Activated T-helper 1 cell treated with anti-CD3 and anti-CD28 coated beads, Interleukin-12 subunit alpha, Interleukin-12 subunit beta, Interleukin-2, Interleukin-4 antibody, amounts not matched to agents 30 ng/mL and 10 ng/mL and 1 ng/mL, durations not matched to agents 14 hours and 24 hours and 36 hours (primary cell): ENCODE data around the gene MNAT1. TPM values are rescaled to one million over a fixed set of nuclear protein-coding genes. Genes with fewer than 3 reads are reported as not detected.
"Not testable (repeated sequence)": the region's sequence is repeated elsewhere in the genome, so short reads cannot be mapped to it uniquely, and the experiment has no call there.

ENCODE experiments used
- DNase-seq: peaks from one replicate; pipeline ENCODE4 v3.0.0; 2021; ENCODE audit warnings: low spot score
- H3K27ac Mint-ChIP-seq: one replicate; pipeline ENCODE4 v1.8.0; 2021; ENCODE audit warnings: mild to moderate bottlenecking, mixed read lengths
- H3K27me3 Mint-ChIP-seq: one replicate; pipeline ENCODE4 v1.8.0; 2022; ENCODE audit warnings: mild to moderate bottlenecking, moderate library complexity, mixed read lengths; ENCODE audit not compliant: insufficient read depth
- H3K36me3 Mint-ChIP-seq: one replicate; pipeline ENCODE4 v1.8.0; 2021; ENCODE audit warnings: low read depth, mixed read lengths
- H3K4me1 Mint-ChIP-seq: one replicate; pipeline ENCODE4 v1.8.0; 2021; ENCODE audit warnings: low read depth, mixed read lengths
- H3K4me3 Mint-ChIP-seq: one replicate; pipeline ENCODE4 v1.8.0; 2021; ENCODE audit warnings: mild to moderate bottlenecking, moderate library complexity, mixed read lengths
- H3K9me3 Mint-ChIP-seq: one replicate; pipeline ENCODE4 v1.8.0; 2021; ENCODE audit warnings: mixed read lengths
- intact Hi-C: fragments of 100-400 bp; cut with micrococcal nuclease; formaldehyde crosslinking; loops from one replicate; pipeline ENCODE4 v1.15.1; 2024
- total RNA-seq: library from RNA; stranded (reverse); gene quantifications from 2 replicates; pipeline ENCODE4 v1.2.3, GENCODE V29; 2022

Gene MNAT1
- total RNA-seq, 1 donor from 2014 or later: 45.1 TPM

DNA sequence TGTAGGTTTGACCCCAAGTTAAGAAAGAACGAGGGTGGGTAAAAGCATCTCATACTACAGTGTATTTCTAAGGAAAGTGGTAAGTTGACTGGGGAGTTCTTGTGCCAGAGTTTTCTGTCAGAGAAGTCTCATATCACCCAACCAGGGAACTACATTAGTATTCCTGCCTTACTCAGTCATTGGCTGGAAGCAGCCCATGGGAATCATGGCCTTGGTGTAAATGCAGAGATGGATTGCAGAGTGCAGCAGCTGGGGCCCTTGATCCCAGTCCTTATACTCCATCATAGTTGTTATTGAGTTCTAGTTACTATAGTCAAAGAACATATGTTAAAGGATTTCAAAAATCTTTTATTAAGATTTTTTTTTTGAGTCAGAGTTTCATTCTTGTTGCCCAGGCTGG, 105.8 kb downstream of the MNAT1 start:
- Mint-ChIP-seq H3K9me3 (no peaks in the 10 kb centered on the region), H3K36me3 (peaks cover 14% of the 10 kb centered on the region), H3K4me3 (no peak overlapping the region), H3K27me3 (no peaks in the 10 kb centered on the region), H3K4me1 (no peaks in the 10 kb centered on the region), H3K27ac (no peak overlapping the region)
- intact Hi-C loops: no loop called here
- DNase-seq: no peak

DNA sequence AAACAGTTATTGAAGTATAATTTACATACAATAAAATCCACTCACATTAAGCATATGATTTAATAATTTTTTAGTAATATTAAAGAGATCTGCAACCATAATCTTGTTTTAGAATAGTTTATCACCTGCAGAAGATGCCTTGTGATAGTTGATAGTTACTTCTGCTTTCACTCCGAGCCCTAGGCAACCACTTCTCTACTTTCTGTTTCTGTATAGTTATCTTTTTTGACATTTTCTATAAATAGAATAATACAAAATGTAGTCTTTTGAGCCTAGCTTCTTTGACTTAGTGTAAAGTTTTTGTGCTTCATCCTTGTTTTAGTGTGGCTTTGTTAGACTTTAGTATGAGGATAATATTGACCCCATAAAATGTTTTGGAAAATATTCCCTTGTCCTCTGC, 111.0 kb downstream of the MNAT1 start:
- no peak for DNase-seq
- Mint-ChIP-seq H3K4me1 (no peaks in the 10 kb centered on the region), H3K27me3 (no peaks in the 10 kb centered on the region), H3K27ac (no peak overlapping the region), H3K4me3 (no peak overlapping the region), H3K36me3 (peaks cover 13% of the 10 kb centered on the region), H3K9me3 (peaks cover 24% of the 10 kb centered on the region)
- intact Hi-C loops: no loop called here

DNA sequence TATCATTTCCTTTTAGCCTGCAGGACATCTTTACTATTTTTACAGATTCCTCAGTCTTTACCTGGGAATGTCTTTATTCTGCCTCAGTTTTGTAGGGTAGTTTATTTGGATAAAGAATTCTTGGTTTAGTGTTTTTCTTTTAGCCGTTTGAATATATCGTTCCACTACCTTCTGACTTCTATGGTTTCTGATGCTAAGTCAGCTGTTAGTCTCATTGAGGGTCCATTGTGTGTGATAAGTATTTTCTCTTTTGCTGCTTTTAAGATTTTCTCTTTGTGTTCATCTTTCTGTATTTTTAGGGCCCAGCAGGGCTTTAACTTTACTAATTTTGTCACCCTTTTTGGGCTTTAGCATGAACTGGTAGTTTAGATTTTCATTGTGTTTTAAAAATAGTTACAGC, 113.5 kb downstream of the MNAT1 start:
- Mint-ChIP-seq H3K4me3 (no peak overlapping the region), H3K27me3 (no peaks in the 10 kb centered on the region), H3K9me3 (peaks cover 35% of the 10 kb centered on the region), H3K36me3 (peaks cover 23% of the 10 kb centered on the region), H3K4me1 (no peaks in the 10 kb centered on the region), H3K27ac (no peak overlapping the region)
- DNase-seq: no peak
- intact Hi-C loops: no loop called here

DNA sequence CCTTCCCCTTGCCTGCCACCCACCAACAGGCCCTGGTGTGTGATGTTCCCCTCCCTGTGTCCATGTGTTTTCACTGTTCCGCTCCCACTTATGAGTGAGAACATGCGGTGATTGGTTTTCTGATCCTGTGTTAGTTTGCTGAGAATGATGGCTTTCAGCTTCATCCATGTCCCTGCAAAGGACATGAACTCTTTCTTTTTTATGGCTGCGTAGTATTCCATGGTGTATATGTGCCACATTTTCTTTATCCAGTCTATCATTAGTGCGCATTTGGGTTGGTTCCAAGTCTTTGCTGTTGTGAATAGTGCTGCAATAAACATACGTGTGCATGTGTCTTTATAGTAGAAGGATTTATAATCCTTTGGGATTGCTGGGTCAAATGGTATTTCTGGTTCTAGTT, 117.1 kb downstream of the MNAT1 start:
- peaks cover 35% of the 10 kb centered on the region for H3K9me3 Mint-ChIP-seq
- H3K27ac Mint-ChIP-seq, H3K27me3 Mint-ChIP-seq, DNase-seq, intact Hi-C loops, H3K4me3 Mint-ChIP-seq: not testable (repeated sequence)
- H3K36me3 Mint-ChIP-seq: peaks cover 33% of the 10 kb centered on the region
- H3K4me1 Mint-ChIP-seq: peaks cover 11% of the 10 kb centered on the region

DNA sequence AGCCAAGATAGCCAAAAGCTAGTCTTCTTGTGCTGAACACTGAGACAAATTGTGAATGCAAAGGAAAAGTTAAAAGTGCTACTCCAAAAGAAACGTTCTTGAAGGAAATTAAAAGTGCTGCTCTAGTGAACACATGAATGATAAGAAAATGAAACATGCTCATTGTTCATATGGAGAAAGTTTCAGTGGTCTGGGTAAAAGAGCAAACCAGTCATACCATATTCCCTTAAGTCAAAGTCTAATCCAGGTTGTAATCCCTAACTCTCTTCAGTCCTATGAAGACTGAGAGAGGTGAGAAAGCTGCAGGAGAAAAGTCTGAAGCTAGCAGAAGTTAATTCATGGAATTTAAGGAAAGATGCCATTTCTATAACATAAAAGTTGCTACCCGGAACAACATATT, 121.5 kb downstream of the MNAT1 start:
- Mint-ChIP-seq H3K4me3 (no peak overlapping the region), H3K4me1 (peaks cover 28% of the 10 kb centered on the region), H3K27me3 (no peaks in the 10 kb centered on the region), H3K27ac (no peak overlapping the region), H3K36me3 (peaks cover 31% of the 10 kb centered on the region), H3K9me3 (peaks cover 12% of the 10 kb centered on the region)
- intact Hi-C loops: loop anchor here (1.0 to 5.0 kb wide), 4 partner anchors 101 to 134 kb away; partner anchors contain the start of genes SIX4, SLC38A6 and TRMT5
- no peak for DNase-seq

DNA sequence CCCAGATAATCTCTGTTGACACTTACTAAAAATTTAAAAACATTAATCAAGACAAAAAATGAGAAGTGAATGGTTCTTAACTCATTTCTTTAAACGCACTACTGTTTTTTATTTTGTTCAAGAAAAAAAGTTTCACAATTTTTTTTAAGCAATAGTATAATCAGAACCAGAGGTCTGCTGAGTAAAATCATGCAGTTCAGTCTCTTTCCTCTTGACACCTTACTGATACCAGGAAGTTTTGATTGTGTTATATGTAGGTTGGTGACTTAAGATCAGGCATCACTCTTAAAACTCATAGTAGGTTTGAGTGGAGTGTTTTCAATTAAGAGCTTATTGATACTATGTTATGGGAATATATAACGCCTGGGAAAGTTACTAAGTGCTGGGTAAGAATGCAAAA, 125.0 kb downstream of the MNAT1 start:
- no peak overlapping the region for H3K4me3 Mint-ChIP-seq
- H3K27me3 Mint-ChIP-seq: peaks cover 2% of the 10 kb centered on the region
- peaks cover 28% of the 10 kb centered on the region for H3K4me1 Mint-ChIP-seq
- H3K9me3 Mint-ChIP-seq: peaks cover 4% of the 10 kb centered on the region
- no peak for DNase-seq
- H3K36me3 Mint-ChIP-seq: peaks cover 19% of the 10 kb centered on the region
- H3K27ac Mint-ChIP-seq: no peak overlapping the region
- intact Hi-C loops: loop anchor here (5.0 kb wide), 3 partner anchors 98 to 137 kb away; partner anchors contain the start of genes SIX4, SLC38A6 and TRMT5

DNA sequence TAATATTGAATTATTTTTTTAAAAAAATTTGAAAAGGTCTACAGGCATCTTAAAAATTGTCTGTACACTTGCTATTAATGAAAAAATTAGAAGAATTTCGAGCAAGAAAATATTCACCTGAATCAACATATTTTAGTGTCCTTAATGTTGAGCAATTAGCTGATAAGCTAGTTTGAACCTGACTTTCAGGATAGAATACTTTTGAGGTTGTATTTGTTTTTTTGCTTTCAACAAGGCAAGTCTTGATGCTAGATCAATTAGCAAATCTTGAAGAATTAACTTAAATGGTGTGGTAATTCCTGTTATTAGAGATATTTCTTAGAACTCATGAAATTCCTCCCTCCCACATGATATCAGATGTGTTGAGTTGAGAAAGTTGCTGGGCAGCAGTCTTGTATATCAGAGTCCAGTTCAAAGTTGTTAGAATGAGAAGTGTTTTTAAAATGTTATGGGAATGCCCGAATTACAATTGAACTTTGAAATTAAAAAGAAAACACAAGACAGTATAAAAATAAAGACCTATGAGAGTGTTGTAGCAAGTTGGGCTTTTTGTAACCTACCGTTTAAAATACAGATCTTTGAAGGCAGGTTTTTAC, 127.1 kb downstream of the MNAT1 start:
- DNase-seq: no peak
- H3K9me3 Mint-ChIP-seq: peaks cover 4% of the 10 kb centered on the region
- H3K27ac Mint-ChIP-seq: no peak overlapping the region
- intact Hi-C loops: no loop called here
- H3K4me1 Mint-ChIP-seq: peaks cover 17% of the 10 kb centered on the region
- H3K36me3 Mint-ChIP-seq: peaks cover 13% of the 10 kb centered on the region
- H3K27me3 Mint-ChIP-seq: peaks cover 2% of the 10 kb centered on the region
- no peak overlapping the region for H3K4me3 Mint-ChIP-seq

DNA sequence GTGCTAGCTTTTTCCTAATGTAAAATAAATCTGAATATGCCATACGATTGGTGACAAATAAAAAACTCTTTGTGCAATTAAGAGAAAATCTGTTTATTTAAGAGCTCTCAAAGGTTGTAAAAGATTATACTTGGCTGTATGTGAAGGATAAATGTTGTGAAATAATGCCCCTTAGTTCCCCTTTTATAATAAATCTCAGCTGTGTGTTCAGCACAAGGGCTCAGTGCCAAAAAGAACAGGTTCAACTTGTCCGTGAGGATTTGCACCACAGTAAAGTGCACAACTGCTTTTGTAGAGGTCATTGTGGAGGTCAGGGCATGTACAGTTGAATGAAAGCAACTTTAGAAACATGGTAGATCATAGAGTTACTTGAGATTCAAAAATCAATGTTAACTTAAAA, 127.7 kb downstream of the MNAT1 start:
- Mint-ChIP-seq H3K9me3 (peaks cover under 1% of the 10 kb centered on the region), H3K27ac (no peak overlapping the region), H3K4me1 (peaks cover 17% of the 10 kb centered on the region), H3K36me3 (peaks cover 8% of the 10 kb centered on the region), H3K27me3 (peaks cover 2% of the 10 kb centered on the region), H3K4me3 (no peak overlapping the region)
- DNase-seq: no peak
- intact Hi-C loops: no loop called here

DNA sequence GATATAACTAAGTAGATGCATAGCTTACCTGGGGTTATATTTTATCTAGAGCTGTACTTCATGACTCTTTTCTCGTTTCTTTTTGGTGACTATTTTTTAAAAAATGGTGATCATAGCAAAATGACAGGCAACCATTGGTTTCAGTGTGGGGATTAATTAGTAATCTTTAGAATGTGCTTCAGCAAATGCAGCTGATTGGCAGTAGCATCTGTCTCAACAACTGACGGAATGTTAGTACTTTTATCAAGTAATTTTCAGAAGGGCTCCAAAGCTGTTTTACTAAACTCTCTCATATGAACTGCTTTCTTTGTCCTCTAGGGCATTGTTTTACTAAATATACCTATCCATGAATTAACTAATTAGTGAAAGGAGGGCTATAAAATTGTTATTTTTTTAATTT, 128.7 kb downstream of the MNAT1 start:
- intact Hi-C loops: no loop called here
- Mint-ChIP-seq H3K36me3 (peaks cover 1% of the 10 kb centered on the region), H3K27ac (no peak overlapping the region), H3K9me3 (no peaks in the 10 kb centered on the region), H3K27me3 (peaks cover 2% of the 10 kb centered on the region), H3K4me3 (no peak overlapping the region), H3K4me1 (peaks cover 25% of the 10 kb centered on the region)
- DNase-seq: no peak

DNA sequence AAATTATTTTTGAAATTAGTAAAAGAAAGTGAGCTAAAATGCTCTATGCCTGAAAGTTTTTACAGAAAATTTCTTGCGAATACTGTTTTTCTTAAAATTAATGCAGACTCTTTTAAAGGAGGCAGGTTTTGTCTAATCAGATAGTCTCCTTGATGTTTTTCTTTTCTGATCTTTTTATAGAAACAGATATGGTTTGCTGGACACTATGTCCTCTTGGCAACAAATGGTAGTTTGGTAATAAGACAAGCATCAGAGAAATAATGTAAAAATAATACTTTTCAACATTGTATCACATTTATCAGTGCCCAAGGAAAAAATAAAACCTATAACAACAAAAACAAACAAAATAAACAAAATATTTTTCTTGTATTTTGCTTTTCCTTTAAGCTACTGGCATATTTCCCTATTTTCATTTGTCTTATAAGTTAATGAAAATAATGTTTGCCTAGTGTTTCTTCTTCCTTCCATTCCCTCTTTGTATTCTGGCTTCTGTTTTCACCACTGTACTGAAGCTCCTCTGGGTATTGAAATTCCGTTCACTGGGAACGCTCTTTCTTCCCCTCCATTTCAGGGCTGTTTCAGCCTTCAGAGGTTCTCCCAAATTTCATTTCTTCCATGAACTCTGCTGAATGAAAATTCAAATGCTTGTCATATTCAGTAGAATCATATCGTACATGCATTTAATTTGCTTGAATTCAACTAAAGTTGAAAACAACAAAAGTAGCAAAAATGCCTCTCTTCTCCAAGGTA, 131.0 kb downstream of the MNAT1 start:
- intact Hi-C loops: no loop called here
- Mint-ChIP-seq H3K9me3 (no peaks in the 10 kb centered on the region), H3K27ac (no peak overlapping the region), H3K4me1 (peaks cover 11% of the 10 kb centered on the region), H3K4me3 (no peak overlapping the region), H3K27me3 (peaks cover 2% of the 10 kb centered on the region), H3K36me3 (no peaks in the 10 kb centered on the region)
- no peak for DNase-seq

DNA sequence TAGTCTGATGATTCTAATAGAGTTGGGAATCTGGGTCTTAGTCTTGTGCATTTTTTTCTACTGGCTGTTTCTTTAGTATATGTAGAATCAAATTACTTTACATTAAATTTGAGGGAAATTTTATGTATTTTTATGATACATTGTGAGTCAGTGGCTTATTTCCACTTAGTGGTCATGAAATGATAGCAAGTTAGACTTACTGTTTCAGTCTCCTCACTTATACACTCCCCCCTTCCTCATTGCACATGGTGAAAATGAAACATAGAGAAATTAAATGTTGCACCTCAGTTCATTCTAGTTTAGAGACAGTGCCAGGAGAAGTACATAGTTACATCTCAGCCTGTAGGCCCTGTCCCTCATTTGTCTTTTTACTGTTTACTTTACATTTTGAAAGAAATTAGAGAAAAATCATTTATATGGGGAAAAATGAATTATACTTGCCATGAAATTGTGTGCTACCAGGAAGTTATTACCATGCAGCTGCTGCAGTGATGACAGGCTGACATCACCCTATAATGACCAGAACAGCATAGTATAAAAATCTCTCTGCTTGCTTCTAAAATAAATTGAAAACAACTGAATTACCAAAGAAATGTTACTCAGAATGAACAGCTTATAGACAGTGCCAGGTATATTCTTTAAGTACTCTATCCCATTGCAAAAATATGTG, 133.1 kb downstream of the MNAT1 start:
- intact Hi-C loops: no loop called here
- H3K4me3 Mint-ChIP-seq: no peak overlapping the region
- peaks cover 9% of the 10 kb centered on the region for H3K4me1 Mint-ChIP-seq
- H3K9me3 Mint-ChIP-seq: no peaks in the 10 kb centered on the region
- no peak overlapping the region for H3K27ac Mint-ChIP-seq
- no peaks in the 10 kb centered on the region for H3K27me3 Mint-ChIP-seq
- H3K36me3 Mint-ChIP-seq: no peaks in the 10 kb centered on the region
- no peak for DNase-seq

DNA sequence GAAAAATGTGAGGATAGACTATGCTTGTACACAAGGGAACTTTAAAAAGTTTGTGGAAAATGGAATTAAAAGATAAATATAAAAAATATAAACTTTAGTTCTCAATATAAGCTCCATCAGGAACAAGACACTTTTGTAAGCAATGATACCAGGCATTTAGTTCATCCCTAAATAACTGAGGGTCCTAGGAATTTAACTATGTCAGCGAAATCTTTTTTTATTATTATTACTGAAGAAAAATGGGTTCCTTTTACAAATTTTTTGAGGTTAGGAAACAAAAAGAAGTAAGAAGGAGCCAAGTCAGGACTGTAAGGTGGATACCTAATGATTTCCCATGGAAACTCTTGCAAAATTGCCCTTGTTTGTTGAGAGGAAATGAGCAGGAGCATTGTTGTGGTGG, 143.6 kb downstream of the MNAT1 start:
- DNase-seq: no peak
- intact Hi-C loops: loop anchor here (2.0 to 10.0 kb wide), 2 partner anchors 67 to 125 kb away; no protein-coding TSS in a partner anchor
- H3K27ac Mint-ChIP-seq: no peak overlapping the region
- no peak overlapping the region for H3K4me3 Mint-ChIP-seq
- H3K9me3 Mint-ChIP-seq: peaks cover 12% of the 10 kb centered on the region
- peaks cover 3% of the 10 kb centered on the region for H3K27me3 Mint-ChIP-seq
- peaks cover 8% of the 10 kb centered on the region for H3K4me1 Mint-ChIP-seq
- H3K36me3 Mint-ChIP-seq: peaks cover 23% of the 10 kb centered on the region

DNA sequence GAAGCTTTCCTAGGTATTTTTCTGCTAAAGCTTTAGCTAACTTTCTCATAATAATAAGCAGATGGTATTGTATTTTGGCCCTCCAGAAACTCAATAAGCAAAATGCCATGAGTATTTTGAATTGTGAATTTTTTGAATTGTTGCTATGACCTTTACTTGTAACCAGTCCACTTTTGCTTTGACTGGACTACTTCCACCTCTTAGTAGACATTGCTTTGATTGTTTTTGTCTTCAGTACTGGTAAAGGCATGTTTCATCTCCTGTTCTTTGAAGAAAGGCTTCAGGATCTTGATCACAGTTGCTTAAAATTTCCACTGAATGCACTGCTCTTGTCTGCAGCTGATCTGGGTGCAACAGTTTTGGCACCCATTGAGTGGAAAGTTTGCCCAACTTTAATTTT, 144.0 kb downstream of the MNAT1 start:
- no peak overlapping the region for H3K27ac Mint-ChIP-seq
- no peak for DNase-seq
- intact Hi-C loops: loop anchor here (2.0 to 10.0 kb wide), 2 partner anchors 66 to 126 kb away; no protein-coding TSS in a partner anchor

More for the DNA sequence above, 144.0 kb downstream of the MNAT1 start:
- Mint-ChIP-seq H3K36me3 (peaks cover 25% of the 10 kb centered on the region), H3K9me3 (peaks cover 15% of the 10 kb centered on the region), H3K27me3 (peaks cover 3% of the 10 kb centered on the region), H3K4me1 (peaks cover 8% of the 10 kb centered on the region), H3K4me3 (no peak overlapping the region)
